Esophagus muscularis mucosa (tissue), 3 donors: Measurements from ENCODE around the gene KCTD21.

Experiments used
- POLR2A ChIP-seq: fragments of 450-650 bp; IDR thresholded peaks from one replicate; pipeline ENCODE4 v1.6.1; 2017; ENCODE audit warnings: antibody characterized with exemption, moderate library complexity, mild to moderate bottlenecking, low read depth
- POLR2AphosphoS5 ChIP-seq, 2 donors: sonication (generic); formaldehyde crosslinking; IDR thresholded peaks; one replicate each; pipeline ENCODE4 v1.6.1; 2017; ENCODE audit warnings: antibody characterized with exemption in 2 of 2
- TF ChIP-seq, protein P1 (sequence below), 3 experiments: fragments of 200-600 bp in 2 of 3; fragments of 450-650 bp in 1 of 3; sonication (generic) in 2 of 3; IDR thresholded peaks; one replicate each; pipeline ENCODE4 v1.5.1; 2017 to 2019; ENCODE audit warnings: antibody characterized with exemption in 3 of 3, mild to moderate bottlenecking in 2 of 3, moderate library complexity in 1 of 3

DNA sequence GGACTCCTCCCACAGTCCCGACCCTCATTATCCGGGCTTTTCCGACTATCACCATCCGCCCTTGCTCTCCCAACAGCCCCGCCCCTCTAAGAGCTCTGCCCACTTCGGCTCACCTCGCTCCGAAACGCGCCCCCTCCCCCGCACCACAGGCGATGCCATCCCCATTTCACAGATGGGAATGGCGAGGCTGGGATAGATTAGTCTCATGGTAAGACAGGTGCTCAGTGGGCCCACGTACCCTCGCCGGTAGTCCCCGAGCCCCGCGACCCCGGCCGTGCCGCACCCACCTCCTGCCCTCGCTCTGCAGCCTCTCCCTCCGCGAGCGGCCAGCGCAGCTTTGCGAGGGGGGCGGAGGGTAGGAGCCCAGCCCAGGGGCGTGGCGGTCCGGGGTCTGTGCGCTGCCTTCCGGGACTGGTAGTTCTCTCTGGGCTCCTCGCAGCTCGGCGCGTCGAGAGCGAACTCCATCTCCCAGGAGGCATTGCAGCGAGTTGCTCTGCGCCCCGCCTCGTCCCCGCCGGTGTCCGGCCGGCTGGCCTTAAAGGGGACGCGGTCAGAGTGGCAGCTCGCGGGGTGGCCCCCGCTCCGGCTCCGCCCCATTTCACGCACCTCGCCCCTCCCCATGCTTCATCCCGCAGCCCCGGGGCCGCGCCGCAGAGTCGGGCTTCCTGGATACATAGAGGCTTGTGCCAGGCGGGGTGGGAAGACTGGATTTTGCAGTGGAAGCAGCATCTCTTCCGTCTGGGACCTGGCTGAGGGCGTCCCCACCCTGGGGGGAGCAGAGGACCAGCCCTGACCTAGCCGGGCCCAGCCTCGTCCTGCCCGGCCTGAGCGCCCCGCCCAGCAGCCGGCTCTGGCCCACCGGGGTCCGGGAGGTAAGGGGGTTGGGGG, at the start of gene KCTD21, which contains the start of gene USP35:
- TF ChIP-seq, protein P1, sequence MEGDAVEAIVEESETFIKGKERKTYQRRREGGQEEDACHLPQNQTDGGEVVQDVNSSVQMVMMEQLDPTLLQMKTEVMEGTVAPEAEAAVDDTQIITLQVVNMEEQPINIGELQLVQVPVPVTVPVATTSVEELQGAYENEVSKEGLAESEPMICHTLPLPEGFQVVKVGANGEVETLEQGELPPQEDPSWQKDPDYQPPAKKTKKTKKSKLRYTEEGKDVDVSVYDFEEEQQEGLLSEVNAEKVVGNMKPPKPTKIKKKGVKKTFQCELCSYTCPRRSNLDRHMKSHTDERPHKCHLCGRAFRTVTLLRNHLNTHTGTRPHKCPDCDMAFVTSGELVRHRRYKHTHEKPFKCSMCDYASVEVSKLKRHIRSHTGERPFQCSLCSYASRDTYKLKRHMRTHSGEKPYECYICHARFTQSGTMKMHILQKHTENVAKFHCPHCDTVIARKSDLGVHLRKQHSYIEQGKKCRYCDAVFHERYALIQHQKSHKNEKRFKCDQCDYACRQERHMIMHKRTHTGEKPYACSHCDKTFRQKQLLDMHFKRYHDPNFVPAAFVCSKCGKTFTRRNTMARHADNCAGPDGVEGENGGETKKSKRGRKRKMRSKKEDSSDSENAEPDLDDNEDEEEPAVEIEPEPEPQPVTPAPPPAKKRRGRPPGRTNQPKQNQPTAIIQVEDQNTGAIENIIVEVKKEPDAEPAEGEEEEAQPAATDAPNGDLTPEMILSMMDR (IDR thresholded peaks at IDR 0.05), result no peak
- peak; percentile 74 for TF ChIP-seq POLR2A
- TF ChIP-seq POLR2AphosphoS5 (IDR thresholded peaks at IDR 0.05), result peak; percentile 90 to 96
